ENCODE data around the gene KCTD17.

The KCTD17 gene

GRCh38 chr22:37107816-37108621, 56.5 kb downstream of the KCTD17 start:
- DNase-seq, result no peak

DNA sequence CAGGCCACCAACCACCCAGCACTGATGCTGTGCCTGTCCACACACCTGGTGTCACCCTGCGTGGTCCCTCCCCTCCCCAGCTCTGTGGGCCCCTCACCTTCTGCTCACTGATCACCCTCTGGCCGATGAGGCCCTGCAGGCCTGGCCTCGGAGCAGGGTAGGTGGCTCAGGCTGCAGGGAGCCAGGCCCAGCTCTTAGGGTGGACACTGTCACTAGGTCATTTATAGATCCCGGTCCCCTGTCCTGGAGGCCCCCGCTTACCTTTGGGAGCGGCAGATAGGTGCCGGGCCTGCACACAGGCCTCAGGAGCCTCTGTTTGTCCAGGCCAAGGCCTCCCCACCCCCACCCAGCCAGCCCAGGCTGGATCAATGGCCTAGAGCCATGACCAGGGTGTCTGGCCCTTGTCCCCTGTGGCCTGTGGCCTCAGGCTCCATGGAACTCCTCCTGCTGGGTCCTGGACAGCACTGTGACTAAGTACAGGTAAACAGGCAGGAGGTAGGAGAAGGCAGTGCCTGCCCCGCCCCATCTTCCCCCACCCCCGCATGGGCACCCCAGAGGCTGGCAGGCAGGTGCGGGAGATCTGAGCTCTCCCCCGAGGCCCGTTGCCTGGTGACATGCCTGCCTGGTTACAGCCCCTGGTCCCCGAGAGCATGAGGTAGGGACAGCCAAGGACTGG, 57.8 kb downstream of the KCTD17 start, which contains the start of gene TMPRSS6:
Gene TMPRSS6, minus strand, starts transcription at position 472 of the 676 bp plus-strand sequence. CDS start 6,296 bp downstream, outside the sequence.
- DNase-seq, result no peak

DNA sequence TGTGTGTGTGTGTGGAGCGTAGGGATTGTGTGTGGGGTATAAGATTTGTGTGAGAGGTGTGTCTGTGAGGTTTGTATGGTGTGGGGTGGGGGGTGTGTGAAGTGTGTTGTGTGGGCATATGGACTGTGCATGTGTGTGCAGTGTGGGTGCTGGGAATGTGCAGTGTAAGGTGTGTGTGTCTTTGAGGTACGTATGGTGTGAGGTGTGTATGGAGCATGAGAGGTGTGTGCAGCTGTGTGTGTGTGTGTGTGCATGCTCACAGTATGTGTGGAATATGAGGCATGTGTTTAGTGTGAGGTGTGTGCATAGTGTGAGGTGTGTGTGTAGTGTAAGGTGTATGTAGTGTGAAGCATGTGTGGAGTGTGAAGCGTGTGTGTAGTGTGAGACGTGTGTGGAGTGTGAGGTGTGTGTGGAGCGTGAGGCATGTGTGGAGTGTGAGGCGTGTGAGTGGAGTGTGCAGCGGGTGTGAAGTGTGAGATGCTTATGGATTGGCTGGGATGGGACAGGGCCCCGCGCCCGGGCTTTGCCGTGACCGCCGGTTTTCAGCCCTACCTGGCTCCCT, 59.7 kb downstream of the KCTD17 start:
- no peak for DNase-seq

DNA sequence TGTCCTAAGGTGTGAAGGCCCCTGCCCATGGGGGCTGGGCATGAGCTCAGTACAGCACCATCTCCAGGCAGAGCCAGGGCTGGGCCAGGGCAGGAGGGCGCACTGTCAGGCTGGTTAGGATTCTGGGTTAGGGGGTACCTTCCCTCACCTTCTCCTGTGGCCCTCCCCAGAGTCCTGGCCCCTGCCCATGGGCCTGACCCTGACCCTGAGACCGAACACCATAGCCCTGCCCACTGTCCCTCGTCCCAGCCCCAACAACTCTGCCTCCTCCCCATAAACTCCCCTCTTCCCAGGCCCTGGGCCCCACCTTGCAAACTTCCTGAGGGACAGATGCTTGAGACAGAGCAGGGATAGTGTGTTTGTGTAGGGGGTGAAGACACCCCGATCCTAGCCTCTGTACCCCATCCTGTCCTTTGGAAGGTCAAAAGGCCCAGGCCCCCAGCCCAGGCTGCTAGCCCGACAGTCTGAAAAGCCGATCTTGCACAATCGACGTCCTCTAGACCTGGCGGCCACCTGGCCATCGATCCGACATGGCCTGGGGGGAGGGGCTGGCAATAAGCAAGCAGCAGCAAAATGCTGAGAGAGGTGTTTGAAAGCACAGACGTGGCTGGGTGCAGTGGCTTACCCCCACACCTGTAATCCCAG, 60.7 kb downstream of the KCTD17 start:
- no peak for DNase-seq

Measured in C1 segment of cervical spinal cord (tissue), 14 donors.